GM21381 (cell line): ENCODE results near the gene FGA.
"Not testable (repeated sequence)": the region's sequence is repeated elsewhere in the genome, so short reads cannot be mapped to it uniquely, and the experiment has no call there.

ENCODE experiments used
- ATAC-seq: cut with Tn5 transposase; IDR thresholded peaks from one replicate; pipeline ENCODE4 v1.9.1; 2021; ENCODE audit warnings: mild to moderate bottlenecking, moderate library complexity; ENCODE audit not compliant: unreplicated experiment

Gene FGA

GRCh38 chr4:154608361-154609252 lies 18.1 kb upstream of the FGA start:
- no peak for ATAC-seq

GRCh38 chr4:154606728-154607723 lies 16.5 kb upstream of the FGA start:
- ATAC-seq = no peak

- ATAC-seq = no peak
Observed at GRCh38 chr4:154604696-154605200, 14.2 kb upstream of the FGA start.

GRCh38 chr4:154603033-154603943 lies 12.7 kb upstream of the FGA start:
- ATAC-seq = no peak

GRCh38 chr4:154602404-154603020 lies 12.0 kb upstream of the FGA start:
- no peak for ATAC-seq

GRCh38 chr4:154597798-154598774 lies 7.5 kb upstream of the FGA start:
- ATAC-seq = no peak

GRCh38 chr4:154597281-154597680 lies 6.7 kb upstream of the FGA start:
- not testable (repeated sequence) for ATAC-seq

- ATAC-seq = no peak
Observed at GRCh38 chr4:154595807-154596206, 5.3 kb upstream of the FGA start.

GRCh38 chr4:154594343-154594742 lies 3.8 kb upstream of the FGA start:
- not testable (repeated sequence) for ATAC-seq

- ATAC-seq = no peak
Observed at GRCh38 chr4:154593868-154594267, 3.3 kb upstream of the FGA start.

GRCh38 chr4:154591890-154592289 lies 1.3 kb upstream of the FGA start:
- no peak for ATAC-seq

- ATAC-seq = no peak
Observed at GRCh38 chr4:154589296-154590197, 995 bp downstream of the FGA start.

- no peak for ATAC-seq
Observed at GRCh38 chr4:154588198-154588597, 2.3 kb downstream of the FGA start.

- no peak for ATAC-seq
Observed at GRCh38 chr4:154586296-154587033, 4.1 kb downstream of the FGA start.

- ATAC-seq = no peak
Observed at GRCh38 chr4:154585369-154586018, 5.0 kb downstream of the FGA start.

GRCh38 chr4:154584259-154584658 lies 6.3 kb downstream of the FGA start:
- ATAC-seq = no peak
